A172 (cell line): Measurements from ENCODE around the gene HOXA9. TPM values are rescaled to one million over a fixed set of nuclear protein-coding genes. Genes with fewer than 3 reads are reported as not detected.
A peak's percentile ranks its signal among the peaks of the same experiment; 100 is the strongest.

Experiments used
- DNase-seq: peaks from one replicate; pipeline ENCODE4 v3.0.0-alpha.2; 2015; ENCODE audit warnings: low spot score
- total RNA-seq: library from RNA; depleted of rRNA; stranded (reverse); fragments of >200 nt; shearing (Covaris generic); gene quantifications from 2 replicates; pipeline ENCODE4 v1.2.3, GENCODE V29; 2014

The HOXA9 gene
- total RNA-seq, 1 experiment from 2014 or later, result 88.6 TPM

DNA sequence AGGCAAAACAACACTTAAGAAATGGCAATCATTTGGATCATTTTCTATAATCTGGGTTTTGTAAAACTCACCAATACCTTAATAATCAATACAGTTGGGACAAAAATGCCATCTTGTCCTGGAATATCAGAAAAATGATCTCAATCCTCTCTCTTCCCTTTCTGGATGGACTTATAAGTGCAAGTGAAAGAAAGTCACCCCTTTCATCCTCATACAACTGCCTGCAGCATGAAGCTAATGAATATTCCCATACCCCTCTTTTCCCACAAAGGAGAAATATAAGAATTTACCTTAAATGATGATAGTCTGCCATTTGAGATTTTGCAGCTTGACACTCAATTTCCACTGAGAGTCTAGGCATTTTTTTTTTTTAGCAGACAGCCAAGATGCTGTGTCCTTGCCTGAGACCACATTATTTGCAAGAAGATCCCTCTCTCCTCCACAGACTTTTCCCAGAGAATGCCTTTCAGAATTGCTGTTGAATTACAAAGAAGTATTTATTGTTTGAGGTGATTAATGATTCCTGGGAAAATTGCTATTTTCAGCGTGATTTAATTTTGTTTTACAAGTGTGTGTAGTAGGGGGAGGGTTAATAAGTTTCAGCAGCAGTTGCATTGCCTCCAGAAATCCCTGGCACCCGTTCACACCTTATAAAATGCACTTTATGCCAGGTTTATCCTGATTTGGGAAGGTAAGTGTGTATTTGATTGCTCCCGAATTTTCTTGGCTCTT, 38.6 kb downstream of the HOXA9 start:
- DNase-seq, result no peak

DNA sequence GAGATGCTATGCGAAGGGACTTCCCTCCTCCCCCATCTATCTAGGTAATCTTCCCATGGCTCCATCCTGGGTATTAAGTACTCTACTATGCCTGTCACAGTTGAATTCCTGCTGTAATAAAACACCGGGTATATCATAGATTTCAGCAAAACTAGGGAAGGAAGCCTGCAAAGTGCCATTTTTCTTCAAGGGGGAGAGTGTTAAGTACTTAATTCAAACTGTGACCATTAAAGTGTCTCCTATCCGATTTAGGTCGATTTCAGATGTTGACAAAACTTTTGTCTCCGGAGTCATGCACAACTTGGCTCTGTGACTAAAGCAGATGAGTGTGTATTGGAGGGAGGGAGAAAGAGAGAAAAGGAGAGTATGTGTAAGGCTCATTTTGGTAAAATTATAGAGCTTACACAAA, 39.3 kb downstream of the HOXA9 start:
- DNase-seq, result no peak

DNA sequence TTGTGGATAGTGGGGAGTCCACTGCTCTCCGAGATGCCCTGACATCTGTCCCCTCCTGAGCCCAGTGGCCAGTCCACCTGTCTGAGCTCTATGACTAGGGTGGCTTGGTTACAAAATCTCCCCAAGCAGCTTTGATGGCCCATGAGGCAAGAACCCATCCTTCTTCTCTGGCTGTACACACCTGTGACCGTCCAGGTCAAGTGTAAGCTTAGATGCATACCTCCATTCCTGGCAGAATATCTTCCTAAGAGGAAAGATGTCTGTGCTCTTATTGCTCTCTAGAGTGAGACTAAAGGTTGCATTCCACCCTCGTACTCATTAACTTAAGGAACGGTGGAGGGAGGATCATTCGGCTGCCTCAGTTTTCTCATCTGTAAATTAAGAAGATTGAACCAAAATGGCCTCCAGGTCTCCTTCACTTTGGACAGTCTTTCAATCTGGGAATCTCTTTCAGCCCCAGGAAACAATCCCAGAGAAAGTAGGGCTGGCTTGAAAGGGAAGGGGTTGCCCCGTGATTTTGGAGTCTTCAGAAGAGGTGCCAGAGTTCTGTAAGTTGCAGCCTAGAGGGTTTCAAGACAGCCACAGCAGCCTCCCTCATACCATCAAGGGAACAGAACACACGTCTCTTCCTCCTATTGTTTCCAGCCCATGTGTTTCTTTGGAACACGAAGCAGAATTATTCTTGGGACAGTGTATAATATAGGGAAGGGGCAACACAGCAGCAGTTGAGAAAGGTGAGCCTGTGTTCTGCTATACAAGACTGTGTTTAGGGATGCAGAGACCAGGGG, 40.2 kb downstream of the HOXA9 start:
- no peak for DNase-seq

GRCh38 chr7:27124096-27124901, 41.0 kb downstream of the HOXA9 start:
- DNase-seq, result peak; percentile 94

DNA sequence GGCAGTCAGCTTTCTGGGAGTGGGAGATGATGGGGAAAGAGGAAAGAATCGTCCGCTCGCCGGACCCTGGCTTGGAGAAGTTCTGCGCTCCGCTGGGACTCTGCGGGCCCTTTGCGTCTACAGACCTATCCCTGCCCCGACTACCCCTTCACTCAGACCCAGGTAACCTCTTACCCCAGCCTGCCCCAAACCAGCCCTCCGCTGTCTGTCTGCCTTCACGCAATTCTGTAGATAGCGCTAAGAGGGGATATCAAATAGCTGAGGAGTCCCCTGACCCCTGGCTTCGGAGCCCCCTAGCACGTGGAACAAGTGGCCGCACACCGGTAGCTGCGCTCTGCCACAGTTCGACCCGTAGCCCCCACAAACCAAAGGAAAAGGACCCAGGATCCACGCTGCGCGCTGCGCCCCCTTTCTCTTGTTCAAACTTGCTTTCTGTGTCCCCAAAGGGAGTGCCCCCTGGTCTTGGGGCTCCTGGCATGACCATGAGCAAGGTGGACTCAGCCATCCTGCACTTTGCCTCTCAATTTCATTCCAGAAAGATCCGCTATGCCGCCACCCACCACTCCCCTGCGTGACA, 41.8 kb downstream of the HOXA9 start:
- DNase-seq, result no peak

DNA sequence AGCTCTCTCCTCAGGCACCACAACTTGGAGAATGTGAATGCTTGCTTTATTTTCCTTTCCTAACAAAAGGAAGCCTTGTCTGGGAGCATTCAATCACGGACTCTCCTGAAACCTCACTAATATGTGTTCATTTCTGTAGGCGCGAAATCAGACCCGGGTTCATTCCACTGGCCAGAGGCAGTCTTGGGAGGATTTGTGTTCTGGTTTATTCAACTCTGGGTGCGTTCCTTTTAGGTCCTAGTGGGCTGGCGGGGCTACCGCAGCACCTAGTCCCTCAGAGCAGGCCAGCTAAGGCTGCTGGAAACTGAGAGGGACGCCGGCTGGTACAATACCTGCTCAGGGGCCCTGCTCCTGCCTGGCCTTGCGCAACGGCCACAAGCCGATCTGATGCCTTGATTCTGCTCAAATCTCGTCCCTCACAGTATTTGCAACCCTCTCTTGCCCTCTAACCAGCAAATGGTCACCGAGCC, 42.3 kb downstream of the HOXA9 start:
- no peak for DNase-seq

DNA sequence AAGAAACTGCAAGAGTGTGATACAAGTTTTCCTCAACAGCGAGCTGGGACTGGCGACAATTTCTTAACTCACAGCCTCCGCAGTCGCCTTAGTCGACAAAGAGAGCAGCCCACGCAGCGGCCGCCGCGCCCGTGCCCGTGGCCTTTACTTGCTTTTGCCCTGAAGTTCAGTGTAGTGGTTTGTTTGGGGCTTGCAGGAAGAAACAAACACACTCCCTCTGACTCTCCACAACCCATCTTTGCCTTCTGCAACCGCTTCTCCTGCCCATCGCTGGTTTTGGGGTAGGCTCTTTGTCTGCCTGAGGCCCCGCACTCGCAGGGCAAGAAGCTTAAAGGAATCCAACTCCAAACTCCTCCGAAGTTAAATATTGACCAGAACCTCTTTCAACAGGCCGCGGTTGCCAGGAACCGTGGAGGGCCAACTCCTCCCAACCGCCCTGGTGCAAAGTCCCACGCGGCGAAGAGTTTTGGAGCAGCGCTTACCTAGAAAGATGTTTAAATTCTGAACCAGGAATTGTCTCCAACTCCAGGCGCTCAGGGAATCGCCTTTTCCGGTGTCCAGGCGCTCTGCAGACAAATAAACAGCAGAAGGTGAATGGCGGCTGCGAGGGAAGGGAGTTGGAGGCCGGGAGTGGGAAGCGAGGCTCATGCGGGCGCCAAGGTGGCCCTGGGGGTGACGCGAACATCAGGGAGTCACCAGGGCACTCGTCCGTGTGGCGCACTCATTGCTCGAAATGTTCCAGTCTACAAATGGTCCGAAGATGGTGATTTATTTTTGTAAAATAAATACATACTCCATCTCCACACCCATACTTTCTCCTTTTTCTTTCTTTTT, 43.0 kb downstream of the HOXA9 start:
- no peak for DNase-seq

GRCh38 chr7:27121684-27122076, 43.7 kb downstream of the HOXA9 start:
- DNase-seq, result no peak

DNA sequence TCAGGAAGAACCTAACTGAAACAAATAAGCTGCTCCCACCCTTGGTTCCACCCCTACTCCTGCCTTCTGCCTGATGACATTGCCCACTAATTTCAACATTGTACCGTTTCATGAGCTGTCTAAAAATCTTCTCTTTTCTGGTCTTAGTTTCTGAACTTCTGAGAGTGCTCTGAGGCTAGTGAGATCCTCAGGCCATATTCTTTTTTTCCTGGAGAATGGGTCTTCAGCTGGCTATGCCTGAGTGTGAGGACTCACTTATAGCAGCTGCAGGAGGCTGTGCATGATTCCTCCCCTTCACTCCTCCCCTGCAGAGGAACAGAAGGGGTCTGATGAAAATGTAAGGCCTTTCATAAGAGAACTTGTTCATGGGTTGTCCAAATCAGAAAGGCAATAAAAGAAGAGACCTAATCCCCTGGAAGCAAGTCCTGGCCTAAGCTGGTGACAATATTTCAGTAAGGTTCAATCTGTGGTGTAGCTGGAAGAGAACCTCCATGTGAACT, 45.9 kb downstream of the HOXA9 start:
- no peak for DNase-seq

GRCh38 chr7:27118580-27118979, 46.8 kb downstream of the HOXA9 start:
- DNase-seq, result no peak

DNA sequence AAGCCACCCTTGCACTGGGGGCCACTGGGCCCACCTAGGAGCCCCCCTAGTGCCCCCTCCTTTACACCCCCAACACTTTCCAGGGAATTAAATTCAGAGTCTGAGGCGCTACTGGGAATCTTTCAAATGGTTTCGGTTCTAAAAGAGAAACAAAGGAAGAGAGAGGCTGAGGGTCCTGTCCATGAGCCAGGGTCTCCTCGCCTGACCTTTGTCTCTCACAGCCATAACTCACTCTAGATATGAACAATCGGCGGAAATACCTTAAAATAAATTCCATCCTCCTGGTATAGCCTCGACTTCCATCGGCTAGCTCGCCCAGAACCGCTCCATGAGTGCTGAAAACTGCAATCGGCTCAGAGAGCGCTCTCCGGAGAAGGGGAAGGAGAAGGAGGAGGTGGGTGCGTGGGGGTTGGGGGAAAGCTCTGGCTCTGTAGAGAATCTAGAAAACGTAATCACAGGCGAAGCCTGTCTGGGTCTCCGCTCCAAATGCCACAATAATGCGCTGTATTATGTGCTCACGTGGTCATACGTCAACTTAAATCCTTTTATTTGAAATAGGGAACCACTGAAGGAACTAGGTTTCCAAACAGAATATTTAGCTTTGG, 47.3 kb downstream of the HOXA9 start:
- no peak for DNase-seq

DNA sequence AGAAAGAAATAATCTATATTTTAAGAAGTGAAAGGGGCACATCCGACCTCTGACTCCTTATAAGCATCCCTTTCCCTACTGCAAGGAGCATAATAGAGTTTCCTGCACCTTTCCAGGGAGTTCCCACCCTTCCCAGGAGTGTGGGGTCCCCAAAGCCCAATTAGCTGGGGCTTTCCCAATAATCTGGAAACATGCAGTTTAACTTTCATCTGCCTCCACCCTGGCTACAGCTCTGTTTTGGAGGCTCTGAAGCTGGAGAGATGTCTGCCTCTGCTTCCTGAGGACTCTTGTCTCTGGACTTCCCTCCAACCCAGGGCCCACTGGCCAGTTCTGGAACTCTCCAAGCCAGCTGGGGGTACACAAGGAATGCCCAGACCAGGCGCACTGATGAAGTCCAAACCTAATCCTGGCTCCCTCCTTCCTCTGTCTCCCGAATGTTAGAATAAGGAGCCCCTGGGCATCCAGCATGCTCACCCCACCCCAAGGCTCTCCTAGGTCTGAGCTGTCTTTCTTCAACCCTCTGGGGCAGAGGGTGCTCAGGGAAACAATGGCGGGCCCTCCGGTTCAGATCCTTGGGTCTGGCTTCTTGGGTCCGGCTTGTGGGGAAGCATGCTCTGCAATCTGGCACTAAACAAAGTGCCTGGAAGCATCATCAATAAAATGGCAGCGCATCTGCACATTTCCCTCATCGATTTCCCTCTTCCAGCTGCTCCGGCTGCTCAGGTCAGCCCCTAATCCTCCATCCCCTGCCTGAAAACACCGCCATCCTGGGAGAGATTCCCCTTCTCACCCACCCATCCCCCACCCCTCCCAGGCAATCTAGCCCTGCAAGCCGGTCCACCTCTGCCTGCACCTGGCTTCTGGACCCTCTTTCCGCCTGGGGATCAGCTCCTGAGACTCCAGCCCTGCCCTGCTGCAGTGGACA, 48.1 kb downstream of the HOXA9 start:
- DNase-seq, result no peak

GRCh38 chr7:27116031-27116961, 49.0 kb downstream of the HOXA9 start:
- DNase-seq, result no peak

DNA sequence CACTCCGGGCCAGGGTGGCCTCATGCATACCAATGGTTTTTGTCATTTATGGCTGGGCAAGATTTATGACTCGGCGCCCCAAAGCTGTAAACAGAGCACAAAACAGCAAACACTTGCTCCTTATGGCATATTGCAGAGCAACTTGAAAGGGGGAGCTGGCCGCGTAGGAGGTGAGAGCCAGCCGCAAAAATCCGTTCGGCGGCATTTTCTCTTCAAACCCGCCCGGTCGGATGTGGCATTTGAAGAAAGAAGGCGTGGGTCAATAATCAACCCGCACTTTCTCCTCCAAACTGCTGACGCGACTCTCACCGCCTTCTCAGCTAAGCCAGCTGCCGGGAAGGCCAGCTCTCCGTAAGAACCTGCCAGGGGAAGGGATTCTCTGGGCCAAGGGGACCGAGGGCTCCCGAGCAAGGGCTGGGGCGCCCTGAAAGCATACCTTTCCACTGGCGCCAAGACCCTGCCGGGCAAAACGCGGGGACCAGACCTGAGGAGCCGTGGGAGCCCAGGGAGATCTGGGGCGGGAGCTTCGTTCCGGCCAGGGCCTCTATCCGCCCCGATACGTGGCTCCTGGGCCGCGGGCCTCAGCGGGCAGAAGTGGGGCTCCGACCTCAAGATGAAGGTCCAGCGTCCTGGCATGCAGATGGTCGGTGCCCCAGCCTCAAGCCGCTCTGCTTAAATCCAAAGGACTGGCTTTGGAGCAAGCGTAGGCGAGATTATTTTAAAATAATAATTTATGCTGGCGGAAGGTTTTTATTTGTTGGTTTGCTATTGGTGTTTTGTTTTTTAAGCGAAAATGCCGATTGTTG, 49.9 kb downstream of the HOXA9 start:
- peak; percentile 77 for DNase-seq

- DNase-seq, result no peak
Measured at GRCh38 chr7:27114881-27115220, 50.5 kb downstream of the HOXA9 start.

DNA sequence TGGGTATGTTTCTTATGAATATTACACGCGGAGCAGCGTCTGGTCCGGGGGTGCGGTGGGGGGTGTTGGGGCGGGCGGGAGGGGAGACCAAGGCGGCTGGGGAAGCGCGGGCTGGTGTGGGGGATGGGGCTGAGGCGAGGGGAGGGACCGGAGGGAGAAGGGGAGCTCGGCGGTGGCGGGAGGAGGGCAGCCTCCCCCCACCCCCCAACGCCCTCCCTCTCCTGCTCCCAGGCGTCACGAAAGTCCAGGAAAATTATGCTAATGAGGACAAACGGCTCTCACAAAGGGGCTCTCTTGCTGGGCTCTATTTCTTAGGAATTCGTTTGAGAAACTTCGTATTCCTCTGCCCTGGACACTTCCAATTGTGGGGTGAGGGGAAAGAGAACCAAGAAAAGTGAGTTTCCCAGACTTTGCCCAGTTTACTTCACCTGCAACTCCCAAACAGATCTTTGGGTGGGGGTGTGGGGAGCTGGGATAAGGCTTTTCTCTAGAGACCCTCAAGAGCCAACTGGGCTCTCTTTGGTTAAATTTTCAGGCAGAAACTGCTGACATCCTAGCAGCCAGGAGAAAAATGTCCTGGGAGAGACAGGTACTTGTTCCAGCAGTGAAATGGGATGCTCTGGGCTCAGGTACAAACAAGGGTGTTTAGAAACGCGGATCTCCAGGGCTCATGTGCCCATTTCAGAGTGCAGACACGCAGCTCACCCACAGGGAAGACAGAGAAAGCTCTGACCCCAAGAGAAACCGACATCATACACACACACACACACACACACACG, 51.2 kb downstream of the HOXA9 start:
- DNase-seq, result peak; percentile 37
